ENCODE results near the gene IGSF9.

DNA sequence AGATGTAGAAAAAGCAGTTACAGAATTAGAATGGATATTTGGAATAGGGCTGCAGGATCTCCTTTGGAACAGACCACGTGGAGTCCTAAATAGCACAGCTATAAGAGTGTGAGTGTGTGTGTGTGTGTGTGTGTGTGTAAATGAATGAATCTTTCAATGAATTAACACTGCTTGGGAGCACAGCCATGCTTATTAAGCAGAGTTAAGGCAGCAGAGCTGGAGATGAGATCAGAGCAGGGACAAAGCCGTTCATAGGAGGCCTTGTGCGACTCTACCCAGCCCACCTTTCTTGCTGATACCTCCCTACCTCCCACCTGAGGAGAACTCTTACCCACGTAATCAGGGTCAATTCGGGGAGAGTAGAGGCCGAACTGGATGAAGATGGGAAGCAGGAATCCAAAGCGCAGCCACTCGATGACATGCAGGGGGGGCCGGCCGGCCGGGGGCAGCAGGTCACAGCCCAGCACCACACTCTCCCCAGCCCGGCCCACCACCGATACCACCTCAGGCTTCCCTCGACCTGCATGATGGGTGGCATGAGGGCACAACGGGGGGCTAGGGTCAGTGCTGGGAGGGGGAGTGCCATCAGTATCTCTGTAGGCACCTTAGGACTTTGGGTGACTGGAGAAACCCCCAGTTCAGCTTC is 2.7 kb downstream of the IGSF9 start:
- no peak for TF ChIP-seq GABPA (IDR thresholded peaks at IDR 0.05 in 1 of 2, conservative IDR thresholded peaks at IDR 0.05 in 1 of 2)
- TF ChIP-seq, protein P1, sequence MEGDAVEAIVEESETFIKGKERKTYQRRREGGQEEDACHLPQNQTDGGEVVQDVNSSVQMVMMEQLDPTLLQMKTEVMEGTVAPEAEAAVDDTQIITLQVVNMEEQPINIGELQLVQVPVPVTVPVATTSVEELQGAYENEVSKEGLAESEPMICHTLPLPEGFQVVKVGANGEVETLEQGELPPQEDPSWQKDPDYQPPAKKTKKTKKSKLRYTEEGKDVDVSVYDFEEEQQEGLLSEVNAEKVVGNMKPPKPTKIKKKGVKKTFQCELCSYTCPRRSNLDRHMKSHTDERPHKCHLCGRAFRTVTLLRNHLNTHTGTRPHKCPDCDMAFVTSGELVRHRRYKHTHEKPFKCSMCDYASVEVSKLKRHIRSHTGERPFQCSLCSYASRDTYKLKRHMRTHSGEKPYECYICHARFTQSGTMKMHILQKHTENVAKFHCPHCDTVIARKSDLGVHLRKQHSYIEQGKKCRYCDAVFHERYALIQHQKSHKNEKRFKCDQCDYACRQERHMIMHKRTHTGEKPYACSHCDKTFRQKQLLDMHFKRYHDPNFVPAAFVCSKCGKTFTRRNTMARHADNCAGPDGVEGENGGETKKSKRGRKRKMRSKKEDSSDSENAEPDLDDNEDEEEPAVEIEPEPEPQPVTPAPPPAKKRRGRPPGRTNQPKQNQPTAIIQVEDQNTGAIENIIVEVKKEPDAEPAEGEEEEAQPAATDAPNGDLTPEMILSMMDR (IDR thresholded peaks at IDR 0.05; ENCODE audit: low read depth, low read length, missing input control), result no peak
- TF ChIP-seq JUND (IDR thresholded peaks at IDR 0.05), result no peak
- TF ChIP-seq, protein P2, sequence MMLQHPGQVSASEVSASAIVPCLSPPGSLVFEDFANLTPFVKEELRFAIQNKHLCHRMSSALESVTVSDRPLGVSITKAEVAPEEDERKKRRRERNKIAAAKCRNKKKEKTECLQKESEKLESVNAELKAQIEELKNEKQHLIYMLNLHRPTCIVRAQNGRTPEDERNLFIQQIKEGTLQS (IDR thresholded peaks at IDR 0.05), result no peak
- TF ChIP-seq, protein P3, sequence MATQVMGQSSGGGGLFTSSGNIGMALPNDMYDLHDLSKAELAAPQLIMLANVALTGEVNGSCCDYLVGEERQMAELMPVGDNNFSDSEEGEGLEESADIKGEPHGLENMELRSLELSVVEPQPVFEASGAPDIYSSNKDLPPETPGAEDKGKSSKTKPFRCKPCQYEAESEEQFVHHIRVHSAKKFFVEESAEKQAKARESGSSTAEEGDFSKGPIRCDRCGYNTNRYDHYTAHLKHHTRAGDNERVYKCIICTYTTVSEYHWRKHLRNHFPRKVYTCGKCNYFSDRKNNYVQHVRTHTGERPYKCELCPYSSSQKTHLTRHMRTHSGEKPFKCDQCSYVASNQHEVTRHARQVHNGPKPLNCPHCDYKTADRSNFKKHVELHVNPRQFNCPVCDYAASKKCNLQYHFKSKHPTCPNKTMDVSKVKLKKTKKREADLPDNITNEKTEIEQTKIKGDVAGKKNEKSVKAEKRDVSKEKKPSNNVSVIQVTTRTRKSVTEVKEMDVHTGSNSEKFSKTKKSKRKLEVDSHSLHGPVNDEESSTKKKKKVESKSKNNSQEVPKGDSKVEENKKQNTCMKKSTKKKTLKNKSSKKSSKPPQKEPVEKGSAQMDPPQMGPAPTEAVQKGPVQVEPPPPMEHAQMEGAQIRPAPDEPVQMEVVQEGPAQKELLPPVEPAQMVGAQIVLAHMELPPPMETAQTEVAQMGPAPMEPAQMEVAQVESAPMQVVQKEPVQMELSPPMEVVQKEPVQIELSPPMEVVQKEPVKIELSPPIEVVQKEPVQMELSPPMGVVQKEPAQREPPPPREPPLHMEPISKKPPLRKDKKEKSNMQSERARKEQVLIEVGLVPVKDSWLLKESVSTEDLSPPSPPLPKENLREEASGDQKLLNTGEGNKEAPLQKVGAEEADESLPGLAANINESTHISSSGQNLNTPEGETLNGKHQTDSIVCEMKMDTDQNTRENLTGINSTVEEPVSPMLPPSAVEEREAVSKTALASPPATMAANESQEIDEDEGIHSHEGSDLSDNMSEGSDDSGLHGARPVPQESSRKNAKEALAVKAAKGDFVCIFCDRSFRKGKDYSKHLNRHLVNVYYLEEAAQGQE (IDR thresholded peaks at IDR 0.05), result no peak
- TF ChIP-seq TAF1 (conservative IDR thresholded peaks at IDR 0.05), result no peak
- TF ChIP-seq SP1 (IDR thresholded peaks at IDR 0.05), result no peak
- TF ChIP-seq EGR1 (IDR thresholded peaks at IDR 0.05; ENCODE audit: low read depth in 2 of 2), result no peak
- TF ChIP-seq, protein P4, sequence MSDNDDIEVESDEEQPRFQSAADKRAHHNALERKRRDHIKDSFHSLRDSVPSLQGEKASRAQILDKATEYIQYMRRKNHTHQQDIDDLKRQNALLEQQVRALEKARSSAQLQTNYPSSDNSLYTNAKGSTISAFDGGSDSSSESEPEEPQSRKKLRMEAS (IDR thresholded peaks at IDR 0.05), result no peak
- no peak for TF ChIP-seq RAD21 (IDR thresholded peaks at IDR 0.05)
- TF ChIP-seq, protein P5, sequence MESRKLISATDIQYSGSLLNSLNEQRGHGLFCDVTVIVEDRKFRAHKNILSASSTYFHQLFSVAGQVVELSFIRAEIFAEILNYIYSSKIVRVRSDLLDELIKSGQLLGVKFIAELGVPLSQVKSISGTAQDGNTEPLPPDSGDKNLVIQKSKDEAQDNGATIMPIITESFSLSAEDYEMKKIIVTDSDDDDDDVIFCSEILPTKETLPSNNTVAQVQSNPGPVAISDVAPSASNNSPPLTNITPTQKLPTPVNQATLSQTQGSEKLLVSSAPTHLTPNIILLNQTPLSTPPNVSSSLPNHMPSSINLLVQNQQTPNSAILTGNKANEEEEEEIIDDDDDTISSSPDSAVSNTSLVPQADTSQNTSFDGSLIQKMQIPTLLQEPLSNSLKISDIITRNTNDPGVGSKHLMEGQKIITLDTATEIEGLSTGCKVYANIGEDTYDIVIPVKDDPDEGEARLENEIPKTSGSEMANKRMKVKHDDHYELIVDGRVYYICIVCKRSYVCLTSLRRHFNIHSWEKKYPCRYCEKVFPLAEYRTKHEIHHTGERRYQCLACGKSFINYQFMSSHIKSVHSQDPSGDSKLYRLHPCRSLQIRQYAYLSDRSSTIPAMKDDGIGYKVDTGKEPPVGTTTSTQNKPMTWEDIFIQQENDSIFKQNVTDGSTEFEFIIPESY (IDR thresholded peaks at IDR 0.05), result no peak
- TF ChIP-seq YY1 (IDR thresholded peaks at IDR 0.05), result no peak
- TF ChIP-seq HNF4A (conservative IDR thresholded peaks at IDR 0.05), result no peak
- no peak for TF ChIP-seq NR2F2 (IDR thresholded peaks at IDR 0.05)
